ENCODE data around the gene EFCAB11. TPM values are rescaled to one million over a fixed set of nuclear protein-coding genes. Genes with fewer than 3 reads are reported as not detected.

EFCAB11 gene
- total RNA-seq, 1 experiment from 2014 or later, result 22.5 TPM

GRCh38 chr14:89814126-89814525 is 140.4 kb downstream of the EFCAB11 start:
- DNase-seq (ENCODE audit: low read depth), result no peak

- DNase-seq (ENCODE audit: low read depth), result peak; percentile 15
Observed at GRCh38 chr14:89813617-89814031, 140.9 kb downstream of the EFCAB11 start.

GRCh38 chr14:89811954-89812575 is 142.5 kb downstream of the EFCAB11 start:
- DNase-seq (ENCODE audit: low read depth), result no peak

- DNase-seq (ENCODE audit: low read depth), result no peak
Observed at GRCh38 chr14:89810101-89810500, 144.4 kb downstream of the EFCAB11 start.

GRCh38 chr14:89807892-89808291 is 146.6 kb downstream of the EFCAB11 start:
- no peak for DNase-seq (ENCODE audit: low read depth)

DNA sequence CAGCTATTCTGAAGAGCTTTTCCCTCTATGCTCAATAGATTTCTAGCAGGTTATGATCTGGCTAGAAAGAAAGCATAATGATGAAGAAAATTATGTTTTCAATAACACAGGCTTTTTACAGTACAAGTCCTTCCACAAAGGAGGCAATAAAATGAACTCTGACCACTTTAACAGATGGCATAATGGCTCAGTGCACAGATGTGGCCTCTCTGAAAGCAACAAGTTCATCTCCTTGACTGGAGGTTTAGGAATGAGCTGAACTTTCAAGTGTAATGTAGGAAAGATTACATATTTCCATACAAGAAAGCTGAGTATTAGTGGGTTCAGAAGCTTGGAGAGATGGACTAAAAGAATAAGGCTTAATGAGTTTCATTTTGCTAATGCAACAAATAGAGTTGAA is 147.4 kb downstream of the EFCAB11 start:
- DNase-seq (ENCODE audit: low read depth), result no peak

DNA sequence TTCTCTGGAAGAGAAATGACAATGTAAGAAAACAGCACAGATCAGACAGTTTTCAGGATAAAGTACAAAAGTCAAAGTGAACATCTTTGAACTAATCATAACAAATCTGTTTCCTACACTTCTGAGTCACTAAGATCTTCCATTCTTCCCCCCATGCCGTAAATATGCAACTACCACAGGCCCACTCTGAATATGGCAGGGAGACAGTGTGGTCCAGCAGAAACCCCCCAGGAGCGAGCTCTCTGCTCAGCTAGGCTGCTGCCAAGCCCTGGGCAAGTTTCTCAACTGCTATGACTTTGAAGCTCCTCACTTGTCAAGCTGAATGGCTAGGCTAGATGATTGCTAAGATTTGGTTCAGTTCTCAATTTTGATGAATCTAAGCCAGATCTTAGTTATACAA is 148.1 kb downstream of the EFCAB11 start:
- no peak for DNase-seq (ENCODE audit: low read depth)

GRCh38 chr14:89805501-89805900 is 149.0 kb downstream of the EFCAB11 start:
- DNase-seq (ENCODE audit: low read depth), result no peak

DNA sequence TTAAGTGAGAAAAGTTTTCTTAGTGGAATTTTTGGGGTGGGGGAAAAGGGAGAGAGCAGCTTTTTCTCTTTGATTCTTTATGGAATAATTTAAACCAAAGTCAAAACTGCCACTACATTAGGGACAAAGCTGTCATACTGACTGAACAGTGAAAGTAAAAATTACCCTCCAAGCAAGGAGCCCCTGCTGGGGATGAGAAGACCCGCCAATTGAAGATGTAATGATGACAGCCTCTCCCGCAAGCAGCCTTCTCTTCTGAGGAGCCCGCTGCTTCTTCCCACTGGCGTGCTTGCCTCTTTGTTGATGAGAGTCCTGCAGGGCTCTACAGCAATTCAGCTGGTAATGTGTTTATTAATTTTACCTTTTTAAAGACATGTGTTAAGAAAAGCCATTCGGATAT is 151.0 kb downstream of the EFCAB11 start:
- DNase-seq (ENCODE audit: low read depth), result no peak

DNA sequence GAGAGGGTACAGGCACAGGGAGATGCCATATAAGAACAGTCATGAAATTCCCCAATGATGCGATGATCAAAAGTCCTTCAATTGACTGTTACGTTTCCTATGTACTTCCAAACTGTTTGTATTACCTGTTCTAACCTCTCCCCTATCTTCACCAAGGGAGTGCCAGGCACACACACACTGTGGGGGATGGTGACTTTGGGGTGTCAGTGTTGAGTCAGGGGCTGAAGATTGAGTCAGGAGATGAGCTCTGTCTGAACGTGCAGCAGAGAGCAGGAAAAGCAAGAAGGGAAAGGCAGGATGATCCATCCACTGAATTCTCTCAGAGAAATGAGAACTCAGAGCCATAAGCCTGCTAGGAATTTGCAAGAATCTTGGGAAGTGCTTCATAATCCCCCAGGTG is 153.4 kb downstream of the EFCAB11 start:
- DNase-seq (ENCODE audit: low read depth), result no peak

DNA sequence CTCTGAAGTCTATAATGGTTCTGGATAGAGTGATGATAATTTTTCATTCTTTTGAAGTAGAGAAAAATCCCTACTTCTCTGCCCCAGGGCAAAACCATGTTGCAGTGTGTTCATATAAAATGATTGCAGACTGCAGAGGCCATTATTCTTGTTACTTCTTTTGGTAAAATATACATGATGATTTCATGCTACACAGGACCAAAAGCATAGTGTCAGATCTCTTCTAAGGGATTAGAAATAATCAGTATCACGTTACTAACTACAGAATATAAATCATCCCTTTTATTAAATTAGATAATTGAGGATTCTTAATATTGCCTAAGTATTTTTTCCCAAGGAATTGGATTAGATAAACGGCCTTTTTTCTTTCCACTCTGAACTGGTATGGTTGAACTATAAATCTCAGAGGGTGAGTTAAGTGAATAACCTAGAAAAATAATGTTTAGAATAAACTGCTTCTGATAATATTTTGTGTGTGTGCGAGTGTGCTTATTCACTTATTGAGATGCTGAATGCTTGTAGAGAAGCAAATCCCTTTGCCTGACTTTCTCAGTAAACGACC is 156.2 kb downstream of the EFCAB11 start:
- no peak for DNase-seq (ENCODE audit: low read depth)

GRCh38 chr14:89797148-89797547 is 157.4 kb downstream of the EFCAB11 start:
- no peak for DNase-seq (ENCODE audit: low read depth)

DNA sequence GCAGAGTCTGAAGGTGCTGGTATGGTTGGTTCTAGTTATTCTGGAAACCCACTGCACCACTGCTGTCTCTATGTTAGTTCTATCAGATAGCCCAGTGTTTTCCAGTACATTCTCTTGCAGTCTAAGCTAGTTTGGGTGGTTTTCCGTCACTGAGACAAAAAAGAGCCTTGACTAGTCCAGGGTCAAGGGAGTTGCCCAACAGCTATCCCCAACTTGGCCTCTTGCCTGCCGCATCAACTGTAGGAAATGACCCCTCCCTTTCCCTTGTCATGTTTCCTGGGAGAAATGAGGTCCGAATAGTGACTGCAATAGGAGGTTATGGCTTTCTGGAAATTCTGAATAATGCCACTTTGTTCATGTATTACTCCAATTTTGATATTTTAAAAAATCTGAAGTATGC is 160.4 kb downstream of the EFCAB11 start:
- DNase-seq (ENCODE audit: low read depth), result no peak

DNA sequence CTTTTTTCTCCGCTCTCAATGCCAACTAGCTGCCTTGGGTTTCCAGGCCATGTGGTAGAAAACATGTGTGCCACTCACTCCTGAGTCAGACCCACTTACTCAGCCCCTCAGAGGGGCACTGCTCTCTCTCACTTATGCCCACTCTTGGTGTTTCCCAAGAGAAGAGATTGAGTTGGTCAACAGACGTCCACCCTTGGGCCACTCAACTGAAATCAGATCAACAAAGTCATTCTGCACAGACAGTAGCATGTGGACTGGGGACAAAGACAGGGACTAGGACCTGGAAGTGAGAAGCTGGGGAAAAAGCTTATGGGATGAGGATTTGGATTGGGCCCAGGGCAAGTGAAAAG is 161.2 kb downstream of the EFCAB11 start:
- no peak for DNase-seq (ENCODE audit: low read depth)

GRCh38 chr14:89792489-89793366 is 161.8 kb downstream of the EFCAB11 start:
- no peak for DNase-seq (ENCODE audit: low read depth)

DNA sequence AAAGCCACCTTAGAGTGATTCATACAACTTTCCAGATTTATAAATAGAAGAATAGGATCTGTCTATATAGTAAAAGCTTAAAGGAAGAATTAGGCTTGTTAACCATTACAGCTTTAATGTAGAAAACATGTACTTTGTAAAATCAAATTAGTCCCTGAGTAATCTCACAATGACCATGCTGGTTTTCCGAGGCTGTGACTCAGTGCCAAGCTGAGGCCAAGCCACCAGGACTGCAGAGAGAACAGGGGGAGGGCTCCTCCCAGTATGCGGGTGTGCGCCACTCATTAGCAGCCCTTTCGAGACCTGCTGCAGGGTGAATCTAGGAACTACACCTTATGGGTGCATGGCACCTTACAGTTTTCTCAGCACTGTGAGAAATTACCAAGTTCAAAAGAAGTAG is 167.0 kb downstream of the EFCAB11 start:
- DNase-seq (ENCODE audit: low read depth), result peak; percentile 76

DNA sequence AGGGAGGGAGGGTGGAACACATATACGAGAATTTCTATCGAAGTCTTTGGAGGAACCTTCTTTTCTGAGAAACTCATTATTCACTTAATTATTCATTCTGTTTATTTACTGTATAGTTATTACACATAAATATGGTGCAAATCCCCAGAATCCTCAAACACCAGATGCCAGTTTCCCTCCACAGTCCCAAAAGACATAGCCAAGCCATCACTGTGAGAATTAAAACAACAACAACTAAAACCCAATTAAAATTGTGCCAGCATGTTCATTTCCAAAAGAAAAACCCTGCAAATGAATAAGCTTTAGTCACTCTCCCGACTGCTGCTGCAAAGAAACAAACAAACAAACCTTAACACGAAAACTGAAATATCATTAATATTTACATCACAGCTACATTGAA is 173.5 kb downstream of the EFCAB11 start:
- DNase-seq (ENCODE audit: low read depth), result no peak

DNA sequence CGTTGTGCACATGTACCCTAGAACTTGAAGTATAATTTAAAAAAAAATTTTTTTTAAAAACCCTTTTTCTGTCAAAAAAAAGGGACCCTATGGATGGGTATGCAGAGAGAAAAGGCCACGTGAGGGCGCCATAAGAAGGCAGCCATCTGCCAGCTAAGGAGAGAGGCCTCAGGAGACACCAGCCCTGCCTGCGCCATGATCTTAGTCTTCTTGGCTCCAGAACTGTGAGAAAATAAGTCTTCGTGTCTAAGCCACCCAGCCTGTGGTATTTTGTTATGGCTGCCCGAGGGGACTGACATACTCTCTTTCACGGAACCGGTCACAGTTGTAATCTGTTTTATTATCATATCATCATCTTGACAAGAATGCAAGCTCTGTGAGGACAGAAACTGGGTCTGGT is 174.8 kb downstream of the EFCAB11 start:
- DNase-seq (ENCODE audit: low read depth), result no peak

DNA sequence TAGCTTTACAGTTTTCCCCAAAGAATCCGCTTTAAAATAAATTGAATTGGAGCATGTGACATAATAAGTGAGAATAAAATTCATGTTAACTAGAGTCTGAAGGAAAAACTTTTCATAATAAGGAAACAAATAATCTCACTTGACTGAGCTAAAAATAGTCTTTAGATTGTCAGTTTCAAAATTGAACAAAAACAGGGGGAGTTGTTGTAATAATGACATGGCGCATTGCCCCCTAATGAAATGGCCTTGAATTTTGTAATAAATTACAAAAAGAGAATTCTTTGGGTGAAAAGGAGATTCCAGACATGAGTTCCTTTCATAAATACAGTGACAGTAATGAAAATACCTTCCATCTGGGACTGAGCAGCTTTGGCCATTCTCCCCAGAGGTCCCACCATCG is 178.6 kb downstream of the EFCAB11 start:
- no peak for DNase-seq (ENCODE audit: low read depth)

DNA sequence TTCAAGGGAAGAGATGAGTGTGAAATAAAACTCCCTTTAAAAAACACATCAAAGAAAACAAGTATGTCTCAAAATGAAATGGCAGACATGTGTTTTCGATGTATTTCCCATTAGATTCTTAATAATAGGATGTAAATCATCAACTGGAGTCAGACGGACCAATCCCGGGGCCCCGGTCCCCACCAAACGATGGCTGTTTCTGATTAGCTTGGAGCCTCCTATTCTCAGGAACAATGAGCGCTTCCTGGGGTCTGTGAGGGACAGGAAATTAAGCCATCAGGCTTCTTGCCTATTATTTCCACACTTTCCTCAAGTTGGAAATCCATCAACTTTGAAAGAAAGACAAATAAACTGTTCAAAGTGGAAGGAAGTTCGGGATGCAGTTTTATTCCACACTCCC is 179.4 kb downstream of the EFCAB11 start:
- no peak for DNase-seq (ENCODE audit: low read depth)

GRCh38 chr14:89773644-89774316 is 180.8 kb downstream of the EFCAB11 start:
- peak; percentile 84 for DNase-seq (ENCODE audit: low read depth)

- DNase-seq (ENCODE audit: low read depth), result no peak
Observed at GRCh38 chr14:89773151-89773550, 181.4 kb downstream of the EFCAB11 start.

DNA sequence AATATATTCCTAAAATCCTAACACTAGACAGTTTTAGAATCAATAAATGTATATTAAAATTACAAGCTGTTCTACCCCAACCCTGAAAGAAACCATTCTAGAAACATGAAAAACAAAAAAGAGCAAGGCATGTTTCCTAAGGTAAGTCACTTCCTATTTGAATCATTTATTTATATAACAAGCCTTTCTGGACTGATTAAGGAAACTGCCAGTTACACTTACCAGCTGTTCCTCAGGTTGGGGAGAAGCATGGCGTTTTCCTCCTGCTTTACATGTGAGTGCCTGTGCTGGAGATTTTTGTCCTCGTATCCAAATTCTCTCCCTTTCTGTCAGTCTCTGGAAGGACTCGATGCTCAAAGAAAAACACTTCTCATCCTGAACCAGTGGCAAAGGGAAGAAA is 183.3 kb downstream of the EFCAB11 start:
- DNase-seq (ENCODE audit: low read depth), result peak; percentile 46

Data from Daoy (cell line).